Esophagus squamous epithelium (tissue), 5 donors: ENCODE measurements around the gene SUPV3L1. TPM values are rescaled to one million over a fixed set of nuclear protein-coding genes. Genes with fewer than 3 reads are reported as not detected.

Experiments
- DNase-seq: peaks from one replicate; lab custom pipeline; 2025; lab: John Stamatoyannopoulos, UW
- H3K27ac ChIP-seq, 4 donors: fragments of 200-600 bp; sonication (generic); one replicate each; pipeline ENCODE4 v1.5.1; 2016 to 2019; ENCODE audit warnings: mild to moderate bottlenecking in 1 of 4
- H3K27me3 ChIP-seq, 4 donors: fragments of 200-600 bp; sonication (generic); 1 replicate in 3 of 4; 2 replicates in 1 of 4; pipeline versions ENCODE4 v1.5.1 to v1.6.0; 2017 to 2021; ENCODE audit warnings: antibody characterized with exemption in 1 of 4
- H3K36me3 ChIP-seq, 3 donors: fragments of 200-600 bp; sonication (generic); one replicate each; pipeline ENCODE4 v1.5.1; 2016 to 2019
- H3K4me1 ChIP-seq, 3 donors: fragments of 200-600 bp; sonication (generic); one replicate each; pipeline ENCODE4 v1.5.1; 2017 to 2019
- H3K4me3 ChIP-seq, 4 donors: fragments of 200-600 bp; sonication (generic); 1 replicate in 3 of 4; 2 replicates in 1 of 4; pipeline ENCODE4 v1.5.1; 2016 to 2019; ENCODE audit warnings: mild to moderate bottlenecking in 2 of 4, moderate library complexity in 1 of 4
- H3K9me3 ChIP-seq, 3 donors: fragments of 200-600 bp; sonication (generic); one replicate each; pipeline ENCODE4 v1.5.1; 2016 to 2019
- POLR2A ChIP-seq, 4 donors: fragments of 450-650 bp; IDR thresholded peaks; one replicate each; pipeline ENCODE4 v1.6.1; 2017; ENCODE audit warnings: antibody characterized with exemption in 4 of 4, mild to moderate bottlenecking in 4 of 4, moderate library complexity in 3 of 4
- WGBS, 2 donors: methylation state at CpG; one replicate each; pipeline ENCODE4 v1.1.5; 2018; 5-methylcytosine and 5-hydroxymethylcytosine counted together
- intact Hi-C: fragments of 100-400 bp; cut with DNase I; formaldehyde crosslinking; loops from one replicate; pipeline ENCODE4 v1.15.0; 2022
- total RNA-seq, 4 donors: library from RNA; depleted of rRNA; stranded (reverse); fragments of >200 nt; gene quantifications; one replicate each; pipeline ENCODE4 v1.1.0, GENCODE V29; 2016
- TF ChIP-seq, protein P1 (sequence below), 6 experiments: fragments of 450-650 bp in 4 of 6; fragments of 200-600 bp in 2 of 6; sonication (generic) in 2 of 6; IDR thresholded peaks; one replicate each; pipeline ENCODE4 v1.5.1; 2016 to 2019; ENCODE audit warnings: antibody characterized with exemption in 6 of 6, mild to moderate bottlenecking in 4 of 6, moderate library complexity in 4 of 6
- donor health status: DM: yes; HTN: yes; CAD: no.

The SUPV3L1 gene
- total RNA-seq, 4 donors from 2014 or later, result 10.4 to 31.9 (median 20.9) TPM

DNA sequence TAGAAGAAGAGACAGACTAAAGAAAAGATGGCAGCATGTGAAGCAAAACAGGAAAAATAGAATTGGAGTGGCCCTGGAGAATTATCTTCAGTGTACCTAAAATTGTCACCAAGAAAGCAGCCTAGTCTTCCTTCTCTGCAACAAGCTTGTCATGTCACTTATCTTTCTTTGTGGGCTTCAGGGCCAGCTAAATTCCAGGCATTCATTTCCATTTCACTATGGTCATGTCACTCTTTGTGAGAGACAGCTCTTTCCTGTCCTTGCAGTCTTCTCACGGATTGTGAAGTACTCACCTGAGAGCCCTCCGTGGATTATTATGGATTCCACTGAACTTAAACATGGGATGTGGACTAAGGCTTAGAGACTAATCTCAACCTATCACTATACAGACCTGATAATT lies 31.1 kb downstream of the SUPV3L1 start:
- WGBS, 2 donors, result 19 to 50% methylated on average over 2 of the region's 2 CpGs
- Histone ChIP-seq H3K36me3 (peaks cover 11 to 37% (median 22%) of the 10 kb centered on the region in 3 donors), H3K27me3 (no peaks in the 10 kb centered on the region), H3K4me1 (peaks cover 0 to 12% (median 0%) of the 10 kb centered on the region in 3 donors), H3K27ac (no peak overlapping the region), H3K9me3 (no peaks in the 10 kb centered on the region), H3K4me3 (no peak overlapping the region)
- TF ChIP-seq, protein P1, sequence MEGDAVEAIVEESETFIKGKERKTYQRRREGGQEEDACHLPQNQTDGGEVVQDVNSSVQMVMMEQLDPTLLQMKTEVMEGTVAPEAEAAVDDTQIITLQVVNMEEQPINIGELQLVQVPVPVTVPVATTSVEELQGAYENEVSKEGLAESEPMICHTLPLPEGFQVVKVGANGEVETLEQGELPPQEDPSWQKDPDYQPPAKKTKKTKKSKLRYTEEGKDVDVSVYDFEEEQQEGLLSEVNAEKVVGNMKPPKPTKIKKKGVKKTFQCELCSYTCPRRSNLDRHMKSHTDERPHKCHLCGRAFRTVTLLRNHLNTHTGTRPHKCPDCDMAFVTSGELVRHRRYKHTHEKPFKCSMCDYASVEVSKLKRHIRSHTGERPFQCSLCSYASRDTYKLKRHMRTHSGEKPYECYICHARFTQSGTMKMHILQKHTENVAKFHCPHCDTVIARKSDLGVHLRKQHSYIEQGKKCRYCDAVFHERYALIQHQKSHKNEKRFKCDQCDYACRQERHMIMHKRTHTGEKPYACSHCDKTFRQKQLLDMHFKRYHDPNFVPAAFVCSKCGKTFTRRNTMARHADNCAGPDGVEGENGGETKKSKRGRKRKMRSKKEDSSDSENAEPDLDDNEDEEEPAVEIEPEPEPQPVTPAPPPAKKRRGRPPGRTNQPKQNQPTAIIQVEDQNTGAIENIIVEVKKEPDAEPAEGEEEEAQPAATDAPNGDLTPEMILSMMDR (IDR thresholded peaks at IDR 0.05), result no peak
- TF ChIP-seq POLR2A (IDR thresholded peaks at IDR 0.05), result no peak
- no peak for DNase-seq
- intact Hi-C loops, result no loop called here

DNA sequence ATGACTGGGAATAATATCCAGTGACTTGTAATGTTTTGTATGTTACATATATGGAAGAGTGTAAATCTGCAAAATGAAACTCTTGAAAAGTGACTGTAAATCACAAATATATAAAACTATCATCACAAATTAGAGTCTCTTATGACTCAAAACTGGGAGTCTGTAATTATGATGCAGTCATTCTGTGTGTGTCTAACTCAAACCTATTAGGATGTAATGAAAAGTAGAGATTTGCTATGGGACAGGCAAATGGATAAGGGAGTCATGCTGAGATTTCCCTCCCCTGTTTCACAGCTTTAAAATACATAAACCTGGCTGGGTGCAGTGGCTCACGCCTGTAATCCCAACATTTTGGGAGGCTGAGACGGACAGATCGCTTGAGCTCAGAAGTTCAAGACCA lies 31.5 kb downstream of the SUPV3L1 start:
- TF ChIP-seq, protein P1 (IDR thresholded peaks at IDR 0.05), result no peak
- TF ChIP-seq POLR2A (IDR thresholded peaks at IDR 0.05), result no peak
- WGBS, 2 donors, result 67 to 85% methylated on average over 3 of the region's 3 CpGs
- Histone ChIP-seq H3K36me3 (peaks cover 6 to 33% (median 21%) of the 10 kb centered on the region in 3 donors), H3K27me3 (no peaks in the 10 kb centered on the region), H3K4me3 (no peak overlapping the region), H3K27ac (no peak overlapping the region), H3K9me3 (no peaks in the 10 kb centered on the region), H3K4me1 (peaks cover 0 to 13% (median 0%) of the 10 kb centered on the region in 3 donors)
- no peak for DNase-seq
- intact Hi-C loops, result no loop called here

DNA sequence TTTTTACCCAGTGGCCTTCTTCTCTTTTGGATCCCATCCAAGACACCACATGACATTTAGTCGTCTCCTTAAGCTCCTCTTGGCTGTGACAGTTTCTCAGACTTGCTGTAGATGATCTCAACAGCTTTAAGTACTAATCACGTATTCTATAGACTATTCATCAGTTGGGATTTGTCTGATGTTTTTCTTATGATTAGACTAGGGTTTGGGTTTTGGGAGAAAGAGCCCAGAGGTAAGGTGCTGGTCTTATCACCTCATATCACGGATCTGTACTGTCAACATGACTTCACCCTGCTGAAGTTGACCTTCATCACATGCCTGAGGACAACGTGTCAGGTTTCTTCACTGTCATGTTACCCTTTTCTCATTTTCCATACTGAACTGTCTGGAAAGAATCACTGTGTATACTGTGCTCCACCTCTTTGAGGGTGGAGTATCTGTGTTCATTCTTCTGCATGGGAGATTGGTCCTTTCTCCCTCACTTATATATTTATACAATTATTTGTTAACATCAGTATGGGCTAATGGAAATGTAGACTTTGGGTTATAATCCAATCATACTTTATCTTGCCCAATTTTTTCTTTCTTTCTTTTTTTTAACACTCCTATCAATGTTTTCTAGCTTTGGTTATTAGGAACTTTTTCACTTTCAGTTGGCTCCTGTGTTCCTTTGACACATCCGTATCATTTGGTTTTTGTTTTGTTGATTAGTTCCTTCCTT lies 33.7 kb downstream of the SUPV3L1 start:
- intact Hi-C loops, result no loop called here
- H3K36me3 ChIP-seq, result peaks cover 0 to 10% (median 3%) of the 10 kb centered on the region in 3 donors
- no peaks in the 10 kb centered on the region for H3K27me3 ChIP-seq
- TF ChIP-seq POLR2A (IDR thresholded peaks at IDR 0.05), result no peak
- H3K9me3 ChIP-seq, result no peaks in the 10 kb centered on the region
- H3K4me3 ChIP-seq, result no peak overlapping the region
- peaks cover 0 to 23% (median 3%) of the 10 kb centered on the region in 3 donors for H3K4me1 ChIP-seq
- 36 to 48% methylated on average over 5 of the region's 5 CpGs for WGBS, 2 donors
- DNase-seq, result no peak
- no peak overlapping the region for H3K27ac ChIP-seq

DNA sequence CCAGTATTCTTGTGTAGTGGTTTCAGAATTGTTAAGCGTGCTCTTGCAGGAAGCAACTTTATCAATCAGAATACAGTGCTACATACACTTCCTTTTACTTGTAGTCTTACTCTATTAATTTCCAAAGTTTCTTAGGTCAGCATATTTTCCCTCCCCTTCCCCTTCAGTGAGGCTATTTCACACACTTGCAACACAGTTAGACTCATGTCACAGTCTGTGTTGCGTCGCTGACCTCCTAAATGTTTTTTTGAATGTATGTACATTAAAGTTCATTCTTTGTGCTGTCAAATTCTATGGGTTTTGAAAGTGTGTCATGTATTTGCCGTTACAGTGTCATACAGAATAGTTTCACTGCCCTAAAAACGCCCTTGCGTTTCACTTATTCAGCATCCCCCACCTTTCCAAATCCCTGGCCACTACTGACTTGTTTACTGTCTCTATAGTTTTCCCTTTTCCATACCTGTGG lies 34.7 kb downstream of the SUPV3L1 start:
- TF ChIP-seq, protein P1 (IDR thresholded peaks at IDR 0.05), result no peak
- TF ChIP-seq POLR2A (IDR thresholded peaks at IDR 0.05), result no peak
- Histone ChIP-seq H3K4me1 (peaks cover 0 to 23% (median 3%) of the 10 kb centered on the region in 3 donors), H3K4me3 (no peak overlapping the region), H3K9me3 (no peaks in the 10 kb centered on the region), H3K36me3 (peaks cover 0 to under 1% (median 0%) of the 10 kb centered on the region in 3 donors), H3K27ac (peak overlapping the region in 1 of 4 donors; percentile 29), H3K27me3 (peaks cover 0 to under 1% (median 0%) of the 10 kb centered on the region in 4 donors)
- 85 to 86% methylated on average over 6 of the region's 6 CpGs for WGBS, 2 donors
- no peak for DNase-seq
- intact Hi-C loops, result no loop called here

DNA sequence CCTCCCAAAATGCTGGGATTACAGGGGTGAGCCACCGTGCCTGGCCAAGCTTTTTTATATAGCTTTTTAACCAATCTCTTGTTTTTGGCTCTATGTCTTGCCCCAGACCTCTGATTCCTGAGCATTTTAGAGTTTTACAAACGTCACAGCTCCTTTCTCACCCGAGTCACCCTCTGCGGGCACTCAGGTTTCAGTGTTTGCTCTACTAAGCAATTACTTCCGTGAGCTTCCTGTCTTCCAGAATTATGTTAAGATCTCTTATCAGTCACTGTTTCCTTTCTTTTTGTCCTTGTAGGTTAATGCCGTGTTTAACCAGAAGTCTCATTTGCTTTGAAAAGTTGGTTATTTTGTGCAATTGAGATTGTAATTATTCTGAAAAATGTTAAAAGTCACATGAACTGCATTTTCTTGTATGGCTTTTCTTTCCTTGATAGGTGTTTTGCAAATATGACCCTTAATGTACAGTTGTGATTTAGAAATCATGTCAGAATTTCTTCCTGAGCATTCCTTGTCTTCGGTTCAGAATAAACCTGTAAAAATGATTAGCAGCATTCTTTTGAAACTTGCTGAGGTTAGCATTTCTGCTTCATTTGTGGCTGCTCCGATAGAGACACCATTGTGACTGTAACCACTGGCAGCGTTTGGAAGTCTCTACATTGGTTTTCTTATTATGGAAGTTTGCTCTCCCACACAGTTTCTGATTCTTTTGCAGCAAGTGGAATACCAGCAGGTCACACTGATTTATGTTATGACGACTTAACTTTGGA lies 35.6 kb downstream of the SUPV3L1 start:
- no peaks in the 10 kb centered on the region for H3K36me3 ChIP-seq
- peaks cover 0 to 6% (median 0%) of the 10 kb centered on the region in 4 donors for H3K27me3 ChIP-seq
- WGBS, 2 donors, result 37 to 45% methylated on average over 10 of the region's 10 CpGs
- H3K4me3 ChIP-seq, result no peak overlapping the region
- TF ChIP-seq, protein P1 (IDR thresholded peaks at IDR 0.05), result no peak
- TF ChIP-seq POLR2A (IDR thresholded peaks at IDR 0.05), result no peak
- no peak for DNase-seq
- peaks cover 0 to 23% (median 3%) of the 10 kb centered on the region in 3 donors for H3K4me1 ChIP-seq
- H3K27ac ChIP-seq, result peak overlapping the region in 1 of 4 donors; percentile 29
- H3K9me3 ChIP-seq, result no peaks in the 10 kb centered on the region
- intact Hi-C loops, result no loop called here
